Measurements from ENCODE around the gene NR1H3.

- TF ChIP-seq CTCF (conservative IDR thresholded peaks at IDR 0.05 in 1 of 2, IDR thresholded peaks at IDR 0.05 in 1 of 2; ENCODE audit: low read depth in 1 of 2, low read length in 2 of 2) (no peak), EZH2 (IDR thresholded peaks at IDR 0.05; ENCODE audit: low read length, missing control alignments) (no peak)
These were observed 37.4 kb upstream of the NR1H3 start for GRCh38 chr11:47220401-47220821.

All from fibroblast of lung (primary cell).